Activated CD4-positive, alpha-beta memory T cell treated with anti-CD3 and anti-CD28 coated beads, Interleukin-2, amount 10 ng/mL, durations not matched to agents 7 days and 5 days (primary cell): ENCODE measurements around the gene GLRA1. TPM values are rescaled to one million over a fixed set of nuclear protein-coding genes. Genes with fewer than 3 reads are reported as not detected.
A peak's percentile ranks its signal among the peaks of the same experiment; 100 is the strongest.

Source experiments
- CTCF ChIA-PET: fragments of 350-600 bp; sonication (Branson Sonifier 250); formaldehyde crosslinking; loops from one replicate; lab custom pipeline; 2021; ENCODE audit warnings: antibody characterized with exemption, inconsistent platforms; lab: Charles Lee
- POLR2A ChIA-PET: fragments of 350-600 bp; sonication (Branson Sonifier 250); formaldehyde crosslinking; loops from one replicate; lab custom pipeline; 2021; ENCODE audit warnings: antibody characterized with exemption; lab: Charles Lee
- DNase-seq: peaks from one replicate; pipeline ENCODE4 v3.0.0-alpha.2; 2020
- H3K27ac Mint-ChIP-seq: one replicate; pipeline ENCODE4 v1.8.0; 2021; ENCODE audit warnings: mild to moderate bottlenecking, mixed read lengths
- H3K27me3 Mint-ChIP-seq: one replicate; pipeline ENCODE4 v1.8.0; 2021; ENCODE audit warnings: mixed read lengths
- H3K36me3 Mint-ChIP-seq: one replicate; pipeline ENCODE4 v1.8.0; 2021; ENCODE audit warnings: low read depth, mixed read lengths
- H3K4me1 Mint-ChIP-seq: one replicate; pipeline ENCODE4 v1.8.0; 2021; ENCODE audit warnings: mixed read lengths
- H3K4me3 Mint-ChIP-seq: one replicate; pipeline ENCODE4 v1.8.0; 2021; ENCODE audit warnings: mild to moderate bottlenecking, mixed read lengths
- H3K9me3 Mint-ChIP-seq: one replicate; pipeline ENCODE4 v1.8.0; 2021; ENCODE audit warnings: mixed read lengths
- total RNA-seq, 2 experiments: library from RNA; stranded (reverse); gene quantifications; one replicate each; pipeline ENCODE4 v1.2.3, GENCODE V29; 2021

GLRA1 gene
- total RNA-seq, 2 experiments from 2014 or later, result not detected

DNA sequence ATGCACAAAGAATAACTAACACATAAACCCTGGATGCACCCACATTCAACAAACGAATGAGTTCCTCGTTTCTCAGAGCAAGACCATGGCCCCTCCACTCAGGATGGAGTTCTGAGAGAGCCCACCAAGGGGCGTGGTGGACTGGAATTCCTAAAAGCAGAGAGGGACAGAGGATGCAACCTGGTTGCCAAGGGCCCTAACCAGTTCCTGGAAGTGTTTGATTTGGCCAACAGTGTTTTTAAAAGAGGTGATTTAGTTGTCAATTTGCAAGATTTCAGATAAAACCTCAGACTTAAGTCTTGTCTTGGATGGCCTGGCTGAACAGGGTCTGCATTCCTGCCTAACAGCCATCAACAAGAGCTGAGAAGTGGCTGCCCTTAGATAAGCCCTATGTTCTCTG lies 34.4 kb downstream of the GLRA1 start:
- Mint-ChIP-seq H3K4me1 (no peaks in the 10 kb centered on the region), H3K27me3 (no peaks in the 10 kb centered on the region), H3K36me3 (no peaks in the 10 kb centered on the region), H3K4me3 (no peak overlapping the region), H3K9me3 (no peaks in the 10 kb centered on the region), H3K27ac (no peak overlapping the region)
- POLR2A ChIA-PET, result no interaction called here
- CTCF ChIA-PET, result no interaction called here
- no peak for DNase-seq

DNA sequence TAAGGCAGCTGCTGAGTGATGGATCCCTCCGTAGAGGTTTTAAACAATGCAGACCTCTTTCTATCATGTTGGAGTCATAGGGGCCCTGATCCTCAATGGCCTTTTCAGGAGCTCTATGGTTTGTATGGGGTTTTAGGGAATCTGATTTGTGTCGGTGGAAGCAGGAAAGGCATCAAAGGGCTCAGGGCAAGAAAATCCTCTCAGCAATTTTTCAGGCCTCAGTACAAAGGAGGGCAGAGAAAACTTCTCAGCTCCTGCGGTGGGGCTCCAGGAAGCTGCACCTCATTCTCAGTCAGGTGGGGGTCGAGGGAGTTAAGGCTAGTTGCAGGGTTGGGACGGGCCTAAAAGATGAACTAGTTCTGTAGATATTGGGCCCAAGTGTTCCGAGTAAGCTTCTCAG lies 35.0 kb downstream of the GLRA1 start:
- Mint-ChIP-seq H3K27me3 (no peaks in the 10 kb centered on the region), H3K4me1 (no peaks in the 10 kb centered on the region), H3K9me3 (no peaks in the 10 kb centered on the region), H3K27ac (no peak overlapping the region), H3K36me3 (no peaks in the 10 kb centered on the region), H3K4me3 (no peak overlapping the region)
- ChIA-PET POLR2A (no interaction called here), CTCF (no interaction called here)
- DNase-seq, result no peak

DNA sequence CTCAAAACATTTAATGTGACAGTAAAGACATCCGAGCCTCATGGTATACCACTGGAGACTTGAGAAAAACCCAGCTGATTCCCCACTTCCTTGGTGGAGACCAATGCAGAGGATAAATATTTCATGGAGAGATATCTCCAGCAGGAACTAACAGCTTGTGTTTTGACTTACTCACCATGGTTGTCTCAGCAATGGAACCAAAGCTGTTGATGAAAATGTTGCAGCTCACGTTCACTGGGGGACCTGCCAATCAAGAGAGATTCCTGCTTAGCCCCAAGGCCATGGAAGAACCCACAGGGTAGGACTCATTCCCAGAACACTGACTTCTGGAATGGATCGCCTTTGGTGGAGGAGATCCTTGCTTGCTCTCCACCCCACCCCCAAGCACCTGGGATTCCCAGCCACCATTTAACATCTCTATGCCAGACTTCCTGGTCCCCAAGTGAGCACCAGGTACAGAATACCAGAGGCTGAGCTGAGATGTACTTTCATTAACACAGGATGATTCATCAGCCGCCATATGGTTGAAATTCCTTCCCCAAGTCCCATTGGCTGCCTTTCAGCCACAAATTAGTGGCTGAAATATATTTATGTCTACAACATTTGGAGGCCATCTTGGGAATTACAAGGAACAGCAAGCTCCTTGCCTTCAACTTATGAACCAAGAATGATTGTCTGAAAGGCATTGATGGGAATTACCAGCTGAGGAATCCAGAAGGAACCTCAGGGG lies 37.9 kb downstream of the GLRA1 start:
- ChIA-PET POLR2A (no interaction called here), CTCF (interaction anchor here (0.6 kb wide), 1 partner anchor 258 kb away, joined by 5 read pairs; no protein-coding TSS in a partner anchor)
- no peak for DNase-seq
- Mint-ChIP-seq H3K4me3 (no peak overlapping the region), H3K4me1 (no peaks in the 10 kb centered on the region), H3K27ac (no peak overlapping the region), H3K36me3 (no peaks in the 10 kb centered on the region), H3K9me3 (no peaks in the 10 kb centered on the region), H3K27me3 (no peaks in the 10 kb centered on the region)

DNA sequence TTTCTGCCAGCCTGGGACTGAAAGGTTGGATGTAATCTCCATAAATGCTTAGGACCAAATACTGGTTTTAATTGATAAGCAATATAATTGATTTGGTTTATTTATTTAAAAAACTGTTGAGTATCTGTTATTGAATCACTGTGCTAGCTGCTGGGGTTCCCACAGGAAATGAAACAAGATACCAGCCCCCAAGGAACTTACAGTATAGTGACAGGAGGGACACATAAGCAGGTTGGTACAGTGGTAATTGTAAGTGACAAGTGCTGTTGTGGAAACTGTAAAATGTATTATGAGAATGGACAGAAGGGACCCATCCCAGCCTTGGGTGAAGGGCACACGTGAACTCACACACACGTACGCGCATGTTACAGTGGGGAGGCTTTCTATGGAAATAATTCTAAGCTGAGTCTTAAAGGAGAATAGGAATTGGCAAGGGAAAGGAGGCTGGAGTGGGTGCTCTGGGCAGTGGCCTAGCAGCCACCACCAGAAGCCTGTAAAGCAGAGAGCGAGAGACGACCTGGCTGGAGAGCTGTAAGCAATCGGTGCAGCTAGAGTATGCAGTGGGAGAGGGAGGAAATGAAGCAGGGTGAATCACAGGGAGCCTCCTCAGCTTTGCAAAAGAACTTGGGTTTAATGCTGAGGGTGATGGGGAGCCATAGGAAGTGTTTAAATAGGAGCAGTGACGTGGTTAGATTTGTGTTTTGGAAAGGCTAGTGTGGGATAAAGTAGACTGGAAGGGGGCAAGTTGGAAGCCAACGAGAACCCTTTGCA lies 39.3 kb downstream of the GLRA1 start:
- H3K4me1 Mint-ChIP-seq, result no peaks in the 10 kb centered on the region
- H3K9me3 Mint-ChIP-seq, result no peaks in the 10 kb centered on the region
- CTCF ChIA-PET, result no interaction called here
- H3K27me3 Mint-ChIP-seq, result no peaks in the 10 kb centered on the region
- DNase-seq, result no peak
- H3K27ac Mint-ChIP-seq, result no peak overlapping the region
- no peak overlapping the region for H3K4me3 Mint-ChIP-seq
- H3K36me3 Mint-ChIP-seq, result no peaks in the 10 kb centered on the region
- POLR2A ChIA-PET, result no interaction called here

DNA sequence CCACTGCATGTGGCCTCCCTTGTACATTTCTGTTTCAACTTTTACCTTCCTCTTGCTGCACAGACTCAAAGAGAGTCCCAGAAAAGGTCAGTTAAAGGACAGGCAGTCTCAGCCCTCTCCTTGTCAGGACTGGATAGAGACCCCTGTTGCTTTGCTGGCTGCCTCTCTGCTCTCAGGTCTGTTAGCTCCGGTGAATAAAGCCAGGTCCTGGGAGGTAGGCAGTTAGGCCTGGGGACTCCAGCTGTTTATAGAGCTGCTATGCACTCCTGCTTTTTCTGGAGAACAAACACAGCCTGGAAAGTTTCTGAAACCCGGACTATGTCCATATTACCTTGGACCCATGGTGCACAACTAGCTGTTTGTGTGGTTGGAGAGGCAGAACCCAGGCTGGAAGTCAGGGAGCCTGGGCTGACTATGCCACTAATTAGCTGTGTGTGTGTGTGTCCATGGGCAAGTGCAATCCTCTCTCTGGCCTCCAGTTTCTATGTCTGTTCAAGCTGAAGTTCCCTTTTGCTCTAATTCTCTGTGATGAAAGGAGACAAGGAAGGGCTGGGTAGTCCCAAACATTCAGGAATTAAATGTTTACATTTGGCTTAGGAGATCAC lies 42.9 kb downstream of the GLRA1 start:
- DNase-seq, result no peak
- H3K27me3 Mint-ChIP-seq, result no peaks in the 10 kb centered on the region
- CTCF ChIA-PET, result no interaction called here
- H3K27ac Mint-ChIP-seq, result no peak overlapping the region
- POLR2A ChIA-PET, result no interaction called here
- peaks cover 4% of the 10 kb centered on the region for H3K9me3 Mint-ChIP-seq
- no peaks in the 10 kb centered on the region for H3K4me1 Mint-ChIP-seq
- H3K36me3 Mint-ChIP-seq, result no peaks in the 10 kb centered on the region
- H3K4me3 Mint-ChIP-seq, result no peak overlapping the region

DNA sequence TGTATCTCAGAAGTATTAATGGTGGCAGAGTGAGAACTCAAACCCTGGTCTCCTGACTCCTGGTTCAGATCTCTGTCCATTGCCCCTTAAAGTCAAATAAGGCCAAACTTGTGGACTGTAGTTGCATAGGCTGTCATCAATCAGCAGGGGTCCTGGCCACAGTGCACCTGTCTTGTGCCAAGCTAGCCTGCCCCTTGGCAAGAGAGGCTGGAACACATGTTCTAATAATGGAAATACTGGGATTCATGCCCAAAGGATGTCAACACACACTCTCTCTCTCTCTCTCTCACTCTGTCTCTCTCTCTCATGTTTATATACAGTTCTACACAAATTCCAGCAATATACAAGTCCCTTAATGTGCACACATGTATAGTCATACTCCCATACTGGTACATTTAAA lies 44.3 kb downstream of the GLRA1 start:
- peaks cover 7% of the 10 kb centered on the region for H3K9me3 Mint-ChIP-seq

DNA sequence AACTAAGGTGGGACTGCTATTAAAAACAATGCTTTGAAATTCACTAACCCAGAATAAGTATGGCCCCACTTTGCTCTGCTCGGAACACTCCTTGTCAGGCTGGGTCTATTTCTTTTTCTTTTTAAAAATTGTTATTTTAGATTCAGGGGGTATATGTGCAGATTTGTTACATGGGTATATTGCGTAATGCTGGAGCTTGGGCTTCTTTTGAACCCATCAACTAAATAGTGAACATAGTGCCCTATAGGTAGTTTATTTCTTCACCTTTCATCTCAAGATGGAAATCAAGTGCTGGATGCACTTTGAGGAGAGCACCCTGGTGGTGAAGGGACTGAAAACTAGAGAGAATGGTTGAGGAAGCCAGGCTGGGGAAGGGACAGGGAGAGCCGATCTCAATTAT lies 51.0 kb downstream of the GLRA1 start:
- Mint-ChIP-seq H3K27me3 (no peaks in the 10 kb centered on the region), H3K4me1 (peaks cover 2% of the 10 kb centered on the region), H3K9me3 (peaks cover 7% of the 10 kb centered on the region), H3K4me3 (no peak overlapping the region), H3K36me3 (no peaks in the 10 kb centered on the region), H3K27ac (no peak overlapping the region)
- ChIA-PET POLR2A (no interaction called here), CTCF (no interaction called here)
- DNase-seq, result no peak

More for the DNA sequence above, 44.3 kb downstream of the GLRA1 start:
- Mint-ChIP-seq H3K4me1 (no peaks in the 10 kb centered on the region), H3K4me3 (no peak overlapping the region), H3K36me3 (no peaks in the 10 kb centered on the region), H3K27ac (no peak overlapping the region), H3K27me3 (no peaks in the 10 kb centered on the region)
- POLR2A ChIA-PET, result no interaction called here
- no peak for DNase-seq
- CTCF ChIA-PET, result no interaction called here

DNA sequence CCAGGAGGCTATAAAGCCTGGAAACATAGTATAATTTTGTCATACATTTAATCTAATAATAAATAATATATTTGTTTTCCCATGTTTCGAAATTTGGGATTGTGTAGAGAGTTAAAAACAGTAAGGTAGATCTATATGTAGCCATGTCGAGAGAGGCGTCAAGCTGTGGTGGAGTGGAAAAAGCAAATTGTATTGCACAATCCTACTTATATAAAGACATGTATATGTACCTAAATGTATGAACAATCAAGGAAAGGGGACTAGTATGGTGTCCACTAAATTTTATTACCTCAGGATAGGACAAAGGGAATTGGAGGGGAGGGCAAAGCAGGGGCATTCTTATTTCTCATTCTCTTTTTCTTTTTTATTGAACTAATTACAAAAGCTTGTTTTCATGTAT lies 52.0 kb downstream of the GLRA1 start:
- no peak for DNase-seq
- no peak overlapping the region for H3K27ac Mint-ChIP-seq
- CTCF ChIA-PET, result no interaction called here

DNA sequence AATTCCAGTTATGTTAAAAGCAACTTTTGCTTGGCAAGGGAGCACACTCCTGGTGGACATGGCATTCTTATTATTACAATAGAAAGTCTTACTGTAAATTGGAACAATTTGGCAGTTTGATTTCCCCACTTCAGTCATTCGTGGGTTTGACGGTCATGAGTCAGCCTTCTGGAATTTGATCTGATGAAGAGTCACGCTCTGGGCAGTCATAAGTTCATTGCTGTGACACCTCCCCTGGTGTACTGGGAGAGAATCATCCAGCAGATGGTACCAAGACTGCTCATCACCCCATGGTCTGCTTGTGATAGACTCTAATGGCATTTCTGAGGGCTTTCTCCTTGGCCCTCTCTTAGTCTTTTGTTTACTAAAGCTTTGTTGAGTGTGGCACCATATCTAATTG lies 53.8 kb downstream of the GLRA1 start:
- Mint-ChIP-seq H3K36me3 (no peaks in the 10 kb centered on the region), H3K27ac (no peak overlapping the region), H3K9me3 (no peaks in the 10 kb centered on the region), H3K27me3 (no peaks in the 10 kb centered on the region), H3K4me3 (no peak overlapping the region), H3K4me1 (peaks cover 7% of the 10 kb centered on the region)
- ChIA-PET CTCF (no interaction called here), POLR2A (no interaction called here)
- no peak for DNase-seq

More for the DNA sequence above, 52.0 kb downstream of the GLRA1 start:
- H3K4me1 Mint-ChIP-seq, result peaks cover 7% of the 10 kb centered on the region
- peaks cover 3% of the 10 kb centered on the region for H3K9me3 Mint-ChIP-seq
- no peak overlapping the region for H3K4me3 Mint-ChIP-seq
- H3K36me3 Mint-ChIP-seq, result no peaks in the 10 kb centered on the region
- POLR2A ChIA-PET, result no interaction called here
- no peaks in the 10 kb centered on the region for H3K27me3 Mint-ChIP-seq

DNA sequence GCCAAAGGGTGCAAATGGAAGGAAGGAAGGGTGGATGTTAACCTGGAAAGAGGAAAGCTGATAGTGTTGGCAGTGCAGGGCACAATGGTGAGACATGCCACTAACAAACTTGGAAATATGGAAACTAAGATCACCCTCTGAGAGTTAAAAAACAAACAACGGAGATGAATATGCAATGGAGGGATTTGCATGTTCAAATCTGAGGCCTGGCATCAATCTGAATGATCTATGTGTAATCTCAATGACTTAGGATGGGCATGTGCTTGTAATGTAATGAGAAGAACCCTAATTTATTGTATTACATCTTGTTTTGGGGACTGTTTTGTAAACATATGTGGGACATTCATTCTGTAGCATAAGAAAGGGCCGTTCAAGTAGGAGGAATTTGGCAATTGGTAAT lies 54.4 kb downstream of the GLRA1 start:
- POLR2A ChIA-PET, result no interaction called here

DNA sequence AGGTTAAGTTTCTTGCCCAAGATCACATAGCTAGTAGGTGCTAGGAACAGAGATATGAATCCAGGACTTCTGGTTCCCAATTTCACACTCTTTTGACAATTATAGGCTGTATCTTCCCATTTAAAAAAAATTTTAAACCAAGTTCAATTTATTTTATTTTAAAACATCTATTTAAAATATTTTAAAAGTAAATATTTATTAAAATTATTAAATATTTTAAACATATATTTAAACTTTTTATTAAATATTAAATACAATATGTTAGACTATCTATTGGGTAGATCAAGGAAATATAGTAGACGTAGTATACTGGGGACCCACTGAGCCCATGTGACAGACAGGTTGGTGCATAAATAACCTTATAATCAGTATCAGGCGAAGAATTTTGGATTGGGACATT lies 54.8 kb downstream of the GLRA1 start:
- DNase-seq, result no peak
- Mint-ChIP-seq H3K27ac (no peak overlapping the region), H3K36me3 (no peaks in the 10 kb centered on the region), H3K4me1 (peaks cover 7% of the 10 kb centered on the region), H3K9me3 (no peaks in the 10 kb centered on the region), H3K27me3 (no peaks in the 10 kb centered on the region), H3K4me3 (no peak overlapping the region)
- CTCF ChIA-PET, result no interaction called here
- POLR2A ChIA-PET, result no interaction called here

More for the DNA sequence above, 54.4 kb downstream of the GLRA1 start:
- CTCF ChIA-PET, result no interaction called here
- Mint-ChIP-seq H3K4me3 (no peak overlapping the region), H3K36me3 (no peaks in the 10 kb centered on the region), H3K27me3 (no peaks in the 10 kb centered on the region), H3K9me3 (no peaks in the 10 kb centered on the region), H3K27ac (no peak overlapping the region), H3K4me1 (peaks cover 7% of the 10 kb centered on the region)
- DNase-seq, result no peak

DNA sequence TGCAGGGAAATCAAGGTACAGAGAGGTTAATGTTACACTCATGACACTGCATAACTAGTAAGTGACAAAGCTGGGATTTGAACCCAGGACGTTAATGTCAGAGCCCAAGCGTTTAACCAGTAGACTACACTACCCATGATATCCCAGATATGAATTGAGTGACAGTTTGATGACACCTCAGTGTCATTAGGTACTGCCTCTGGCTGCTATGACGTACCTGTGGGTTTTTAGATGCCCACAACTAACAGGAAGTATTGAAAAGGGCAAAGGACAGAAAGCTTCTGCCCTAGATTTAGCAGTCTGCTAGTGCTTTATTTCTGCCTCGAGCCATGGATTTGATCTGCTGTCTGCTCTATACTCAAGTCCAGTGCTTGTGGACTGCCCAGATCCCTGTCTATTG lies 56.2 kb downstream of the GLRA1 start:
- CTCF ChIA-PET, result interaction anchor here (2.5 kb wide), 1 partner anchor 275 kb away, joined by 5 read pairs; no protein-coding TSS in a partner anchor
- DNase-seq, result peak; percentile 31
- Mint-ChIP-seq H3K4me1 (peaks cover 7% of the 10 kb centered on the region), H3K27me3 (no peaks in the 10 kb centered on the region), H3K9me3 (no peaks in the 10 kb centered on the region), H3K27ac (no peak overlapping the region), H3K36me3 (no peaks in the 10 kb centered on the region), H3K4me3 (no peak overlapping the region)
- POLR2A ChIA-PET, result interaction anchor here (0.8 kb wide), 1 partner anchor 98 kb away, joined by 3 read pairs; no protein-coding TSS in a partner anchor

DNA sequence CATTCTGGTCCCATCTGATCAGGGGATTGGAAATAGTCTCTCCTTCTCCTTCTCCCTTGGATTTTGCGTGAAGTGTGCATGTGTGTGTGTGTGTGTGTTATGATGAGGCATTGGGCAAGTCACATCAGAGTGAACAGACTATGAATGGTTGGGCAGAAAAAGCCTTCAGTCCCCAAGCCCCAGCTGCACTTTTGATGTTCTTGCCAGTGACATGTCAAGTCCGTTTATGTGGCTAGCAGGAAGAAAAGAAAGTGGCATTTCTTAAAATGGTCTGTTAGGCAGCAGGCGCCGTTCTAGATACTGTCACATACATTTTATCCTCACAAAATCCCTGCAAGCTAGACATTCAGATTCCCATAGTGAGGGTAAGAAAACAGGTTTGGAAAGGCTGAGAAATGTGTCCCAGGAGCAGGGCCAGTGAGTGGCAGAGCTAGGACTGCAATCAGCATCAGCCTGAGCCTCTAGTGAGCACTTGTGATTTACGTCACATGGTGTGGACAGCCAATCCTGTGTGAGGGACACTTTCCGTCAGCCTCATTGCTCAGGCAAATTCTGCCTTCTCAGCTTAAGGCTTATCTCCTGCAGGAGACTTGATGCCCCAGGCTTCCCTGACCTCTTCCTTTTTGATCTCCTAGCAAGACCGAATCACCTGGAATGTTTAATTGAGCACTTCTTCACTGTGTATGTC lies 60.4 kb downstream of the GLRA1 start:
- H3K27me3 Mint-ChIP-seq, result no peaks in the 10 kb centered on the region
- CTCF ChIA-PET, result no interaction called here
- H3K4me3 Mint-ChIP-seq, result no peak overlapping the region
- H3K4me1 Mint-ChIP-seq, result peaks cover 7% of the 10 kb centered on the region
- no peaks in the 10 kb centered on the region for H3K9me3 Mint-ChIP-seq
- no peak for DNase-seq
- POLR2A ChIA-PET, result no interaction called here
- no peak overlapping the region for H3K27ac Mint-ChIP-seq
- no peaks in the 10 kb centered on the region for H3K36me3 Mint-ChIP-seq
